GM12872 (cell line): ENCODE results near the gene ZNF14.

Experiments
- CTCF ChIP-seq: IDR thresholded peaks from 3 replicates; pipeline ENCODE4 v1.5.1; 2011; ENCODE audit warnings: low read depth, mild to moderate bottlenecking, low read length, moderate library complexity; ENCODE audit not compliant: insufficient read depth

ZNF14 gene

GRCh38 chr19:19741184-19741583 lies 8.3 kb upstream of the ZNF14 start:
- no peak for TF ChIP-seq CTCF

DNA sequence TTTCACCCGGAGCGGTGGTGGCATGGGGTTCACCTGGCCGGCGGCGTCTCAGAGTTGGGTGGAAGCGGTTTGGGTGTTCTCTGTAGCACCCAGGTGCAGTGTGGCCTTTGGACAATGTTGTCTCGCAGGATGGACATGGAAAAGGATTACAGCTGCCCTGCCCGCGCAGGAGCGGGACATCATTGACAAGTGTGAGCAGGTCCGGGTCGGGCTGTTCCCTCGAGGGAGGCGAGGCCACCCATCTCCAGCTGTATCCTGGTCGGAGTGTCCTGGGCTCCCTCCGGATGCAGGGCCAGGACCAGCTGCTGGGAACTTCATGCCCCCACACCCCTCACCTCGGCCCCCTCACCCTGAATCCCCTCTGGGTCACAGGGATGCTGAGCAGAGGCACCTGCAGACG lies 7.8 kb upstream of the ZNF14 start:
- TF ChIP-seq CTCF: no peak

DNA sequence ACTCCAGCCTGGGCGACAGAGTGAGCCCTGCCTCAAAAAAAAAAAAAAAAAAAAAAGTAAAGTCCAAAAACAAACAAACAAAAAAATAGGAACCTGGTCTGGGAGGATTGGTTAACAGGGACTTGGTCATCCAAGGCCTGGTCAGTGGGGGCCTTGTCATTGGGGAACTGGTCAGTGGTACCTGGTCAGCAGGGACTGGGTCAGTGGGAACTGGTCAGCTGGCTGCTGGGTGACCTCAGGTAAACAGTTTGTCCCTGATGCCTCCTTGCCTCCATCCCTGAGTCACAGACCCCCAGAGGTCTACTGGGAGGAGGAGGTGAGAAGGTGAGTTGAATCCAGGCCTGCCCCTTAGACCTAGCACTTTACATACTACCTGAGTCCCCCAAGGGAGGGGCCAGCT lies 5.7 kb upstream of the ZNF14 start:
- TF ChIP-seq CTCF: no peak

DNA sequence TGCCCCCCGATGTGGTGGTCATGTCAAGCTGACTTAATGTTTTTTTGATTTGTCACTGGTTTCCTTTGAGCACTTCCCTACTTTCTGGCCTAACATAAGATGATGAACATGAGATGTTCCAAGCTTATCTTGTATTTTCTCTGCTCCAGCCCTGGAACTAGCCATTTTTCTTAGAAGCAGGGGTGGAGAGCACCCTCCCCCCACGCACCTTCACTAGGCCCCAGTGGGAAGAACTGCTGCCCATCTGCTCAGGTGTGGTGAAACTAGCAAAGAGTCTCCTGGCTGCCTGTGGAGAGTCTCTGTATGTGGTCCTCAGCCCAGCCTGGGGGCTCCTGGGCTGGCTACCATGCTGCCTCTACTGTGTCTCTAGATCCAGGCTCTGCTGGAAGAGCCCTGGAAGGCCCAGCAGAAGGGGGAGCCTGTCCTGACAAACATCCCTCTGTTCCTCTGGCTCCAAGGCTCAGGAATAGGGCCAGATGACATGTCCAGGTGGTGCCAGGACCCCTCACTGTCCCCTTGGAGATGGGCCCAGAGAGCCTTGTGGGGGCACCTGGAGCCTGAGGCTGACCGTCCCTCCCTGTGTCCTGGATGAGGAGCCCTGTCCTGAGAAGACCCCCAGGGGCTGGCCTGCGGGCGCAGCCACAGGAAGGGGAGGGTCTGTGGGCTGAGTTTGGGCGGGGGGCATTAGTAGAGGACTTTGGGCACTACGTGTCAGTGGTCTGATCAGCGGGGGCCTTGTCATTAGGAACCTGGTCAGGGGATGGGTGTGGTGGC lies 4.8 kb upstream of the ZNF14 start:
- no peak for TF ChIP-seq CTCF

DNA sequence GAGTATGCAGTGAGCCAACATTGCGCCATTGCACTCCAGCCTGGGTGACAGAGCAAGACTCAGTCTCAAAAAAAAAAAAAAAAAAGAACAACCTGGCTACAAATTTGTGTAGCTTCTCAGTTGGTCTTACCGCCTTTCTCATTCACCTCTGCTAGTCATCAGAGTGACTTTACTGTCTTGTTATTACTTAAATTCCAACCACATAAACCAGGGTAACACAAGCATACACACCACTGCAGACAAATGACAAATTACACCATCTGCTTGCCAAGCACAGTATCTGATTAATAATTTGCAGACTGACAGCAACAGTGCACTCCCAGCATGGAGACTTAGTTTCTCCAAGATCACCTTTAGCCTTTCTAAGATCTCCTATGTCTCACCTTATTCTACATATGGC lies 11.0 kb downstream of the ZNF14 start:
- no peak for TF ChIP-seq CTCF

- TF ChIP-seq CTCF: no peak
Measured at GRCh38 chr19:19719798-19720197, 13.1 kb downstream of the ZNF14 start.

DNA sequence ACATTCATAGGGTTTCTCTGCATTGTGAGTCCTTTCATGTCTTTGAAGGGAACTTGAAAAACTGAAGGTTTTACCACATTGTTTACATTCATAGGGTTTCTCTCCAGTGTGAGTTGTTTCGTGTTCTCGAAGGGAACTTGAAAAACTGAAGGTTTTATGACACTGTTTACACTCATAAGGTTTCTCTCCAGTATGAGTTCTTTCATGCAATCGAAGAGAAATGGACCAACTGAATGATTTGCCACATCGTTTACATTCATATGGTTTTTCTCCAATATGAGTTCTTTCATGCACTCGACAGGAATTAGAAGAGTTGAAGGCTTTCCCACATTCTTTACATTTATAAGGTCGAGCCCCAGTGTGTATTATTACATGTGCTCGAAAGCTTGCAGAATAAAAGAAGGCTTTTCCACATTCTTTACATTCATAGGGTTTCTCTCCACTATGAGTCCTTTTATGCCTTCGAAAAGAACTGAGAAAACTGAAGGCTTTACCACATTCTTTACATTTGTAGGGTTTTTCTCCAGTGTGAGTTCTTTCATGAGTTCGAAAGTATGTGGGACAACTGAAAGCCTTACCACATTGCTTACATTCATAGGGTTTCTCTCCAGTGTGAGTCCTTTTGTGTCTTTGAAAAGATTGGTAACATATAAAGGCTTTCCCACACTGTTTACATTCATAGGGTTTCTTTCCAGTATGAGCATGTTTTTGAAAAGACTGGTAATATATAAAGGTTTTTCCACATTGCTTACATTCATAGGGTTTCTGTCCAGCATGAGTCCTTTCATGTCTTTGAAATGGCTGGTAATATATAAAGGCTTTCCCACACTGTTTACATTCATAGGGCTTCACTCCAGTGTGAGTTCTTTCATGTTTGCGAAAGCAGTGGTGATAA lies 20.7 kb downstream of the ZNF14 start:
- TF ChIP-seq CTCF: no peak
